Measurements from ENCODE around the gene NPAS2. TPM values are rescaled to one million over a fixed set of nuclear protein-coding genes. Genes with fewer than 3 reads are reported as not detected.

NPAS2 gene
- polyA plus RNA-seq, 1 of the 3 experiments (the other 2 are of a cell fraction): 58.5 TPM

DNA sequence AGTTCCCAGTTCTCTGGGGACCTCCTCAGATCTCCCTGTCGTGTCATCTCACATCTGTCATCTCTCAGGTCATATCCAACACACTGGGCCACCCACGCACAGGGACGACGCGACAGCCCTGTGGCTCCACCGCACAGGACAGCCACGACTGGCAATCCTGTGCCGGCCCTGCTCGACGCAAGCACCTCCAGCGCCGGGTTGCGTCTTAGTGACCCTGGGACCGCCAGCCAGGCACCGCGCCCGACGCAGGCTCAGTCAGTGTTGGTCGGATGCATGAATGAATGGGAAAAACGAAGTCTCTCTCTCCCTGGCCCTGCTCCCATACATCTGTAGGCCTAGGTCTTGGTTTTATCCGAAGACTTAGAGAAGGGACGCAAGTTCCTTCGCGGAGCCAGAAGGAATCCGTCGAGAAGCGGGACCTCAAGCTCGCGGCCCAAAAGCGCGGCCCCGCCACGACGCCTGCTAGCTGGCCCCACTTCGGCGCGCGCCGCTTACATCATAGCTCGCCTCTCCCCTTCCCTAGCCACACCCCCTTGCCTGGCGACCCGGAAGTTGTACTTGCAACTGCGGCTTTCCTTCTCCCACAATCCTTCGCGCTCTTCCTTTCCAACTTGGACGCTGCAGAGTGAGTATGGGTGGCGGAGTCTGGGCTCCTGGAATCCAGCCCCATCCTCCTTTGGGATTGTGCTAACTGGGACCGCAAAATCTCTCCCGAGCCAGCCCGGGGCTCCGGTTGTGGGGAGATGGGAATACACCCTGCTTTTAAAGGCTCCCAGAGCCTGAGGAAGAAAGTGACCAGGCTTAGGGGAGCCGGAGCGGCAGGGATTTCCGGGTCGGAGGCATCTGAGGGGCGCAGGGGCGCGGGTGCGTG, 182.0 kb downstream of the NPAS2 start, which contains the start of gene RPL31:
Gene RPL31, plus strand, starts transcription at position 599 of the 871 bp plus-strand sequence. CDS start 413 bp downstream, outside the sequence.
- peak within 1 kb of the TSS; percentile 91 to 96 for H3K4me3 ChIP-seq (ENCODE audit: low read depth in 2 of 2, low read length in 1 of 2)
- peaks cover 11 to 26% of the 10 kb centered on the region in 2 experiments for H3K4me1 ChIP-seq (ENCODE audit: control insufficient read depth in 1 of 2, insufficient read depth in 2 of 2, low read depth in 1 of 2, low read length in 1 of 2)
- peak within 1 kb of the TSS; percentile 84 for H3K4me2 ChIP-seq
- H3K9me2 ChIP-seq: no peaks in the 10 kb centered on the region
- peaks cover 35% of the 10 kb centered on the region for H4K20me1 ChIP-seq (ENCODE audit: insufficient read depth)
- no peaks in the 10 kb centered on the region for H3K27me3 ChIP-seq (ENCODE audit: insufficient read depth)
- WGBS (ENCODE audit: low lambda C conversion rate): 24% methylated on average over 42 of the region's 59 CpGs
- peak within 1 kb of the TSS; percentile 98 for H2AFZ ChIP-seq (ENCODE audit: low read depth)
- H3K79me2 ChIP-seq (ENCODE audit: insufficient read depth): peaks cover 35% of the 10 kb centered on the region
- H3K36me3 ChIP-seq (replicated peaks in 1 of 2; ENCODE audit: control insufficient read depth in 1 of 2, insufficient read depth in 2 of 2, low read length in 1 of 2): peaks cover 40 to 41% of the 10 kb centered on the region in 2 experiments
- ChIA-PET CTCF (interaction anchor here (0.6 to 10.3 kb wide), 7 partner anchors 11 to 395 kb away, joined by 3 to 57 read pairs (median 3); partner anchors contain the start of gene TBC1D8), POLR2A (interaction anchor here (0.5 to 2.3 kb wide), 11 partner anchors 11 to 1792 kb away, joined by 3 to 16 read pairs (median 3); partner anchors contain the start of genes CNOT11, PDCL3 and TBC1D8)
- peak within 1 kb of the TSS; percentile 98 for H3K9ac ChIP-seq
- peak within 1 kb of the TSS; percentile 81 to 90 for H3K27ac ChIP-seq (ENCODE audit: low read depth in 2 of 2, low read length in 1 of 2)
- H3F3A ChIP-seq (replicated peaks; ENCODE audit: insufficient read depth): peaks cover 41% of the 10 kb centered on the region
- H3K9me3 ChIP-seq: no peaks in the 10 kb centered on the region
- DNase-seq: peak; percentile 98
- TF ChIP-seq, protein P1, sequence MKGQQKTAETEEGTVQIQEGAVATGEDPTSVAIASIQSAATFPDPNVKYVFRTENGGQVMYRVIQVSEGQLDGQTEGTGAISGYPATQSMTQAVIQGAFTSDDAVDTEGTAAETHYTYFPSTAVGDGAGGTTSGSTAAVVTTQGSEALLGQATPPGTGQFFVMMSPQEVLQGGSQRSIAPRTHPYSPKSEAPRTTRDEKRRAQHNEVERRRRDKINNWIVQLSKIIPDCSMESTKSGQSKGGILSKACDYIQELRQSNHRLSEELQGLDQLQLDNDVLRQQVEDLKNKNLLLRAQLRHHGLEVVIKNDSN (IDR thresholded peaks at IDR 0.05; ENCODE audit: borderline replicate concordance, low read depth): no peak
- TF ChIP-seq RFX5 (IDR thresholded peaks at IDR 0.05; ENCODE audit: low read length) (no peak), EP300 (IDR thresholded peaks at IDR 0.05; ENCODE audit: borderline replicate concordance in 1 of 2, low read depth in 1 of 2, low read length in 1 of 2) (0 out of 4 replicates have a peak, but pooled peaks of 1 of the 2 experiments have one; percentile 39), SMC3 (IDR thresholded peaks at IDR 0.05; ENCODE audit: low read depth, low read length) (no peak), FOSL2 (IDR thresholded peaks at IDR 0.05; ENCODE audit: borderline replicate concordance, low read depth) (no peak), SIN3A (IDR thresholded peaks at IDR 0.05; ENCODE audit: borderline replicate concordance, low read depth, low read length) (peak; percentile 95; the same call in 1 of the 2 replicates), TAF1 (IDR thresholded peaks at IDR 0.05; ENCODE audit: borderline replicate concordance, low read depth, low read length) (peak; percentile 100), REST (IDR thresholded peaks at IDR 0.05; ENCODE audit: low read depth, low read length) (peak; percentile 81; the same call in 1 of the 2 replicates), JUND (IDR thresholded peaks at IDR 0.05) (no peak), ZBTB33 (IDR thresholded peaks at IDR 0.05; ENCODE audit: borderline replicate concordance, low read depth) (0 out of 2 replicates have a peak, but pooled peaks have one; percentile 33), MXI1 (IDR thresholded peaks at IDR 0.05; ENCODE audit: low read depth, low read length) (no peak; the same call in 1 of the 2 replicates), TEAD4 (IDR thresholded peaks at IDR 0.05; ENCODE audit: borderline replicate concordance, insufficient read depth) (no peak), ELF1 (IDR thresholded peaks at IDR 0.05) (peak; percentile 83), YY1 (IDR thresholded peaks at IDR 0.05; ENCODE audit: low read depth) (peak; percentile 70; the same call in 1 of the 2 replicates), POLR2AphosphoS5 (IDR thresholded peaks at IDR 0.05; ENCODE audit: low read depth, low read length) (peak; percentile 100), CHD2 (IDR thresholded peaks at IDR 0.05; ENCODE audit: low read length, partially characterized antibody) (peak; percentile 67)
- TF ChIP-seq, protein P2, sequence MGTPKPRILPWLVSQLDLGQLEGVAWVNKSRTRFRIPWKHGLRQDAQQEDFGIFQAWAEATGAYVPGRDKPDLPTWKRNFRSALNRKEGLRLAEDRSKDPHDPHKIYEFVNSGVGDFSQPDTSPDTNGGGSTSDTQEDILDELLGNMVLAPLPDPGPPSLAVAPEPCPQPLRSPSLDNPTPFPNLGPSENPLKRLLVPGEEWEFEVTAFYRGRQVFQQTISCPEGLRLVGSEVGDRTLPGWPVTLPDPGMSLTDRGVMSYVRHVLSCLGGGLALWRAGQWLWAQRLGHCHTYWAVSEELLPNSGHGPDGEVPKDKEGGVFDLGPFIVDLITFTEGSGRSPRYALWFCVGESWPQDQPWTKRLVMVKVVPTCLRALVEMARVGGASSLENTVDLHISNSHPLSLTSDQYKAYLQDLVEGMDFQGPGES (IDR thresholded peaks at IDR 0.05; ENCODE audit: low read depth, low read length): no peak
- TF ChIP-seq, protein P3, sequence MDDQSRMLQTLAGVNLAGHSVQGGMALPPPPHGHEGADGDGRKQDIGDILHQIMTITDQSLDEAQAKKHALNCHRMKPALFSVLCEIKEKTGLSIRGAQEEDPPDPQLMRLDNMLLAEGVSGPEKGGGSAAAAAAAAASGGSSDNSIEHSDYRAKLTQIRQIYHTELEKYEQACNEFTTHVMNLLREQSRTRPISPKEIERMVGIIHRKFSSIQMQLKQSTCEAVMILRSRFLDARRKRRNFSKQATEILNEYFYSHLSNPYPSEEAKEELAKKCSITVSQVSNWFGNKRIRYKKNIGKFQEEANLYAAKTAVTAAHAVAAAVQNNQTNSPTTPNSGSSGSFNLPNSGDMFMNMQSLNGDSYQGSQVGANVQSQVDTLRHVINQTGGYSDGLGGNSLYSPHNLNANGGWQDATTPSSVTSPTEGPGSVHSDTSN (IDR thresholded peaks at IDR 0.05): peak; percentile 8; the same call in 1 of the 2 replicates
- TF ChIP-seq, protein P4, sequence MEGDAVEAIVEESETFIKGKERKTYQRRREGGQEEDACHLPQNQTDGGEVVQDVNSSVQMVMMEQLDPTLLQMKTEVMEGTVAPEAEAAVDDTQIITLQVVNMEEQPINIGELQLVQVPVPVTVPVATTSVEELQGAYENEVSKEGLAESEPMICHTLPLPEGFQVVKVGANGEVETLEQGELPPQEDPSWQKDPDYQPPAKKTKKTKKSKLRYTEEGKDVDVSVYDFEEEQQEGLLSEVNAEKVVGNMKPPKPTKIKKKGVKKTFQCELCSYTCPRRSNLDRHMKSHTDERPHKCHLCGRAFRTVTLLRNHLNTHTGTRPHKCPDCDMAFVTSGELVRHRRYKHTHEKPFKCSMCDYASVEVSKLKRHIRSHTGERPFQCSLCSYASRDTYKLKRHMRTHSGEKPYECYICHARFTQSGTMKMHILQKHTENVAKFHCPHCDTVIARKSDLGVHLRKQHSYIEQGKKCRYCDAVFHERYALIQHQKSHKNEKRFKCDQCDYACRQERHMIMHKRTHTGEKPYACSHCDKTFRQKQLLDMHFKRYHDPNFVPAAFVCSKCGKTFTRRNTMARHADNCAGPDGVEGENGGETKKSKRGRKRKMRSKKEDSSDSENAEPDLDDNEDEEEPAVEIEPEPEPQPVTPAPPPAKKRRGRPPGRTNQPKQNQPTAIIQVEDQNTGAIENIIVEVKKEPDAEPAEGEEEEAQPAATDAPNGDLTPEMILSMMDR (IDR thresholded peaks at IDR 0.05): no peak

Measured in SK-N-SH (cell line).